Activated T-helper 1 cell treated with anti-CD3 and anti-CD28 coated beads, Interleukin-2, amount 50 U/mL, for 16 hours (primary cell): Measurements from ENCODE around the gene TPSAB1.
"Not testable (repeated sequence)": the region's sequence is repeated elsewhere in the genome, so short reads cannot be mapped to it uniquely, and the experiment has no call there.

ENCODE experiments used
- DNase-seq, 2 donors: peaks; one replicate each; pipeline ENCODE4 v3.0.0-alpha.2; 2020; ENCODE audit warnings: low read depth in 1 of 2, low spot score in 1 of 2

TPSAB1 gene

DNA sequence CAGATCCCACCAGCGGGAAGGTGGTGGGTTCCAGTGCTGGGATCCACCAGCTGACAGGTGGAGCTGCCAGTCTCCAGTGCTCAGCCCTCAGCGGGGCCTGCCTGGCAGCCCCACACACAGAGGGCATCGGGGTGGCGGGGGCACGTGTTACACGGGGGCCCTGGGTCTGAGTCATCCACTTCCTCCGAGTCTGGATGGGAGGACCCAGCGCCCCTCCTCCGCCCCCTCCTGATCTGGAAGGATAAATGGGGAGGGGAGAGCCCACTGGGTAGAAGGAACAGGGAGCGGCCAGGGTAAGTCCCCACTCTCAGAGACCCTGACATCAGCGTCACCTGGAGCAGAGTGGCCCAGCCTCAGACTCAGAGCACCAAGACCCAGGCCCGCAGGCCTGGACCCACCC, at the start of gene TPSAB1:
TPSAB1 (plus strand) TSS at position 270 of the 400 bp plus-strand sequence. CDS start 234 bp downstream, outside the sequence.
- DNase-seq = not testable (repeated sequence)

- not testable (repeated sequence) for DNase-seq
Measured at GRCh38 chr16:1190789-1191188, 49.7 kb upstream of the TPSAB1 start.

DNA sequence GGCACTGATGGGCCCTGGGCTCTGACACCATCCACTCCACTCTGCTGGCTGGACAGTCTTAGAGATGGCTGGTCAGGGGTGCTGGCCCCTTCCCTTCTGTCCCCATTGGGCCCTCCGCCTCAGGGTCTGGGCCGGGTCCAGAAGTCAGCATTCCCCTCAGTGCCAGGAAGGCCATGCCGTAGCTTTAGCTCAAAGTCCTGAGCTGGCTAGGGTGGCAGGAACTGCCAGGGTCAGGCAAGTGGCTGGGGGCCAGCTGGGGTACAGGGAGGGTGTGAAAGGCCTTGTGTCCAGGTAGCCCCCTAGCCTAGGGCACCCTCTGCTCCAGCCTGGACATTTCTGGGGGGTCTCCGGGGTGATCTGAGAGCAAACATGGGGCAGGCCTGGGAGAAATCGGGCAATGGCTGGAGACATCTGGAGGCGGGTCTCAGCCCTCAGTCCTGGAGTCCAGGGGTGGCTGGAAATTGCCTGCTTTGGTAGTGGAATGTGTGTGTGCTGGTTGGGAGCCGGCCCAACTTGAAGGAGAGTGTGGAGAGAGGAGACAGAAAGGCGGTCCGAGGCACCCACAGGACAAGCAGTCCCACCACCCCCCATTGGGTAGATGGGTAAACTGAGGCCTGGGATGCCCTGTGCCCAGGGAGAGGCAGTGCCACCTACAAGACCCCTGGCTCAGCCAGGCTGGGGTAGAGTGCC, 48.0 kb upstream of the TPSAB1 start:
- DNase-seq = no peak

- DNase-seq = no peak
Measured at GRCh38 chr16:1193143-1193824, 47.2 kb upstream of the TPSAB1 start.

DNA sequence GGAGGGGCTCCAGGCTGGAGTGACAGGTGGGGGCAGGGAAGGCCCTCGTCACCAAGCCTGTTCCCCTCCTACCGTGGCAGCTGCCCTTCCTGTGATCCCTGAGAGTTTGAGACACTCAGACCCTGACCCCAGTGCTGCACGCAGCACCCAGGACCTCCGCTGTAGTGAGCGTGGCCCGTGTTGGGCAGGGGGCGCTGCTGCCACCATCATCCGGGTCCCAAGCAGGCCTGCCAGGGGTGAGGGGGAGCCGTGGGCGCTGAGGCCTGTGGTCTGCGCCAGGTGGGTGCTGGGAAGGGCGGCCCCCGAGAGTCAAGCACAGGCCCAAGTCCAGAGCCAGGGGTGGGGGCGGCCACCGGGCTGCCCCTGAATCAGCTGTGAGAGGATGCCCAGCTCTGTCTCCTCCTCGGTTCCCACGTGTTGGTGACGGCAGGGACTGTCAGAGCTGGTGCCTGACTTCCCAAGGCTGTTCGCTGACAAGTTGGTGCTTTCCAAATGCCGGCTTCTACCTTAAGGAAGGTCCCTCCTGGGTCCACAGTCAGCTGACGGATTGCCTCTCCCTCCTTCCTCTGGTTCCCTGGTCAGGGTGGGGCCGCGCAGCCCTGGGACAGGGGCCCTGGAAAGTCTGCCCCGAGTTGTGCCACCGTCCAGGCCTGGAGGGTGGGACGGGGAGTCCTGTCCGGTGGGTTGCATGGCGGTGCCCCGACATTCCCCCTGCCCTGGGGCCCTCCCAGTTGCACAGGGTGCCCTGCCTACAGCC, 46.5 kb upstream of the TPSAB1 start:
- DNase-seq = no peak

GRCh38 chr16:1194665-1195392, 45.7 kb upstream of the TPSAB1 start:
- no peak for DNase-seq

- no peak for DNase-seq
Measured at GRCh38 chr16:1195393-1195666, 45.2 kb upstream of the TPSAB1 start.

GRCh38 chr16:1196494-1196893, 44.0 kb upstream of the TPSAB1 start:
- DNase-seq = no peak

DNA sequence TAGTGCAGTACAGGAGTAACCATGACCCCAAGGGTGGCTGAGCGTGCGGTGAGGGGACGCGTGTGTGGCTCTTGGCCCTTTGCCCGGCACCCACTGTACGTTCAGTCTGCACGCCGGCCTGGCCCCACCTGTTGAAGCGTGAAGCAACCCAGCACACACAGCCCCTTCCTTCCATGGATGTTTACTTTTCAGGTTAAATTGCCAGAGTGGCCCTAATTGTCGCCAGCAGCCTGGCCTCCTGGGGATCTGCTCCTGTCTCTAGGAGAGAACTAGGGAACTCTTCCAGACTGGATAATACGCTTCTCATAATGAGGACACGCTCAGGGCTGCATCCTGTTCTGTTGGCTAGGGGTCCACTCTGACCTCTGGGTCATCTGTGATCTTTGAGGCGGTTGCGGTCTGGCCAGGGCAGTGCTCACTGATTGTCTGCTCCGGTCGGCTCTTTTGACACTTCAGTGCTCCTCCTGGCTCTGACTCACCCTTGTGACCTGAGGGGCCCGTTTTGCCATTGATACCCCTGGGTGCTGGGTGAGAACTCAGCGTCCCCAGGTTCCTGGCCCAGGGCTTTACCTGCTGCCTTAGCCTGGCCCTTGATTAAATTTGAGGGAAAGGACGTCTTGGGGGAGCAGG, 43.2 kb upstream of the TPSAB1 start:
- no peak for DNase-seq

GRCh38 chr16:1198194-1198593, 42.3 kb upstream of the TPSAB1 start:
- no peak for DNase-seq

GRCh38 chr16:1198671-1199346, 41.7 kb upstream of the TPSAB1 start:
- DNase-seq = not testable (repeated sequence)

- no peak for DNase-seq
Measured at GRCh38 chr16:1199347-1200013, 41.0 kb upstream of the TPSAB1 start.

- DNase-seq = no peak
Measured at GRCh38 chr16:1200014-1200627, 40.4 kb upstream of the TPSAB1 start.

DNA sequence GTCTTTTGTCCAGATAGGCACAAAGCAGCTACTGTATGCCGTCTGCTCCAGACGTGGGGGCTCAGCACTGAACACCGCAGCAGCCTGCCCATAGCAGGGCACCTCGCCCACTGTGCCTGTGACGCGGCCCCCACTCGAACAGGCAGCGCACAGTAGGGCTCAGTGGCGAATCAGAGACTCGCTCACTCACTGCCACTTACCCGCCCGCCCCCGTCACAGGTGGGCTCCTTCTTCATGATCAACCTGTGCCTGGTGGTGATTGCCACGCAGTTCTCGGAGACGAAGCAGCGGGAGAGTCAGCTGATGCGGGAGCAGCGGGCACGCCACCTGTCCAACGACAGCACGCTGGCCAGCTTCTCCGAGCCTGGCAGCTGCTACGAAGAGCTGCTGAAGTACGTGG, 39.1 kb upstream of the TPSAB1 start:
- DNase-seq = no peak

- no peak for DNase-seq
Measured at GRCh38 chr16:1202274-1202673, 38.2 kb upstream of the TPSAB1 start.

GRCh38 chr16:1204933-1205332, 35.6 kb upstream of the TPSAB1 start:
- DNase-seq = no peak

- DNase-seq = no peak
Measured at GRCh38 chr16:1206326-1206725, 34.2 kb upstream of the TPSAB1 start.

GRCh38 chr16:1206786-1207185, 33.7 kb upstream of the TPSAB1 start:
- no peak for DNase-seq

- DNase-seq = no peak
Measured at GRCh38 chr16:1208239-1208830, 32.2 kb upstream of the TPSAB1 start.
